Cardiac fibroblast (primary cell): Measurements from ENCODE around the gene TCAIM.

ENCODE experiments used
- DNase-seq, 2 donors: peaks; one replicate each; pipeline versions ENCODE4 v3.0.0 to v3.0.0-alpha.2; 2010; ENCODE audit warnings: low read depth in 2 of 2
- H3K4me3 ChIP-seq, 2 donors: replicated peaks in 1 of 2; 1 replicate in 1 of 2; 2 replicates in 1 of 2; pipeline ENCODE4 v1.5.1; 2011; ENCODE audit warnings: low read depth in 2 of 2, low read length in 2 of 2, mild to moderate bottlenecking in 2 of 2, moderate library complexity in 1 of 2
- CTCF ChIP-seq: IDR thresholded peaks from one replicate; pipeline ENCODE4 v1.5.1; 2011; ENCODE audit warnings: low read depth, mild to moderate bottlenecking, low read length, inconsistent platforms

The TCAIM gene

GRCh38 chr3:44444437-44444836 lies 105.9 kb downstream of the TCAIM start:
- no peak for TF ChIP-seq CTCF
- DNase-seq: no peak
- no peak overlapping the region for H3K4me3 ChIP-seq

GRCh38 chr3:44444896-44445691 lies 106.5 kb downstream of the TCAIM start:
- no peak for TF ChIP-seq CTCF
- no peak overlapping the region for H3K4me3 ChIP-seq
- no peak for DNase-seq

GRCh38 chr3:44445786-44446185 lies 107.2 kb downstream of the TCAIM start:
- no peak for DNase-seq
- H3K4me3 ChIP-seq: no peak overlapping the region
- no peak for TF ChIP-seq CTCF

GRCh38 chr3:44446929-44447328 lies 108.4 kb downstream of the TCAIM start:
- H3K4me3 ChIP-seq: no peak overlapping the region
- DNase-seq: no peak
- no peak for TF ChIP-seq CTCF

GRCh38 chr3:44451441-44451840 lies 112.9 kb downstream of the TCAIM start:
- DNase-seq: no peak
- no peak for TF ChIP-seq CTCF

GRCh38 chr3:44454258-44454657 lies 115.7 kb downstream of the TCAIM start:
- DNase-seq: no peak

More at GRCh38 chr3:44451441-44451840, 112.9 kb downstream of the TCAIM start:
- H3K4me3 ChIP-seq: no peak overlapping the region

More at GRCh38 chr3:44454258-44454657, 115.7 kb downstream of the TCAIM start:
- no peak for TF ChIP-seq CTCF
- H3K4me3 ChIP-seq: no peak overlapping the region
